Measurements from ENCODE around the gene SLC6A17. TPM values are rescaled to one million over a fixed set of nuclear protein-coding genes. Genes with fewer than 3 reads are reported as not detected.

Gene SLC6A17
- total and polyA plus RNA-seq, 2 experiments from 2014 or later, result 0.45 to 0.76 TPM

DNA sequence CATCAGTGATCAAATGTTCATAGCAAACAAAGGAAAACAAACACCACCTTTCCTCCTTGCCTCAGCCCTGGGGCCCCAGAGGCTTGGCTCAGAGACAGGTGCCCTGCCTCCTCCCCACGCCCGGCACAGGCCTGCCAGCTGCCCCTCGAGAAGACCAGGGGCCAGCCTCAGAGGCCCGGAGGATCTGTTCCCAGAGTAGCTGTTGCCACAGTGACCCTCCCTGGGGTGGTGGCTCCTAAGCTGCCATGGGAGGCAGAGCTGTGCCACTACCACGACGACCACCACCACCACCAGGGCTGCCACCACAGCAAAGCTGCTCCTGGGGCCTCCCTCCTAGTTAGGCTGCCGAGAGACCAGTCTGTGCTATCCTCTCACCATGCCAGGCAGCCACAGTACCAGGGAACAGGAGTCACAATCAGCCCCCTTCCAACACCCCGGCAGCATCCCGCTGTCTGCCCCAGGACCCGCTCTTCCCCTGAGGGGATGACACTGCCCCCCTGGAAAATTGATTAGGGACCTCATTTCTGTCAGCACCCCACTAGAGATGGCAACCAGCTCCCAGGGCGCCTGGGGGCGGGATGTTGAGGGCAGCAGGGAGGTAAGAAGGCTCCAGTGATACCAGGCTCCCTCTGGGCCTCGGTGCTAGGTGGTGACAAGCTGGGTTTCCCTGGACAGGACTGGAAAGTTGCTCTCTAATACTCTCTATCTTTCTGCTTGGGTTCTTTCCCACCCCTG, 90.3 kb downstream of the SLC6A17 start:
- Histone ChIP-seq H3K27me3 (replicated peaks; ENCODE audit: insufficient read depth) (no peaks in the 10 kb centered on the region), H3K27ac (no peak overlapping the region), H4K20me1 (ENCODE audit: insufficient read depth) (no peaks in the 10 kb centered on the region), H3K4me3 (no peak overlapping the region), H3K9me3 (ENCODE audit: low read depth) (no peaks in the 10 kb centered on the region), H2AFZ (no peak overlapping the region), H3F3A (ENCODE audit: insufficient read depth) (peaks cover 16% of the 10 kb centered on the region), H3K4me1 (ENCODE audit: insufficient read depth) (peaks cover 26% of the 10 kb centered on the region), H3K79me2 (ENCODE audit: insufficient read depth) (no peaks in the 10 kb centered on the region), H3K36me3 (ENCODE audit: low read depth) (no peaks in the 10 kb centered on the region), H3K9ac (no peak overlapping the region), H3K4me2 (ENCODE audit: unreplicated experiment) (no peak overlapping the region), H3K9me2 (ENCODE audit: insufficient read depth) (no peaks in the 10 kb centered on the region)
- no peak for TF ChIP-seq EZH2 (IDR thresholded peaks at IDR 0.05; ENCODE audit: insufficient read depth, poor library complexity, severe bottlenecking)
- TF ChIP-seq EZH2phosphoT487 (IDR thresholded peaks at IDR 0.05; ENCODE audit: insufficient read depth, low read depth), result no peak
- in situ Hi-C loops (cut with MboI), result no loop called here
- no peak for DNase-seq
- 75 to 84% methylated on average over 13 of the region's 13 CpGs for WGBS, 2 experiments (ENCODE audit: low coverage in 1 of 2, low lambda C conversion rate in 2 of 2, missing lambda C conversion rate in 2 of 2)

DNA sequence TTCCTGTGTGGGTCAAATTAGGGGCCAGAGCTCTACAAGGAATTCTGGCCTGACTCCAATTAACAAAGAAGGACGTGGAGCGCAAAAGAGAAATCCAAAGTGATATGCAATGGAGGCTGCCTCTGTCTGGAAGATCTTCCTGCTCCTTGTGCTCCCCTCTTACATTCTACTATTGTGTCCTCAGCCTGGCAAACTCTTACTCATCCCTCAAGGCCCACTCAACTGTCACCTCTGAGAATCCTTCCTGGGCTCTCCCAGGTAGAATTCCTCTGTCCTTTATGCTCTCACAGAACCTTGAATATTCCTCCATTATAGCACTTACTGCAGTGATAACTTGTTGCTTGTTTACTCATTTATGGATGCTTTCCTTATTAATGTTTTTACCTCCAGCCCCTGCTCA, 91.2 kb downstream of the SLC6A17 start:
- H3K9me2 ChIP-seq (ENCODE audit: insufficient read depth), result no peaks in the 10 kb centered on the region
- H3K9me3 ChIP-seq (ENCODE audit: low read depth), result no peaks in the 10 kb centered on the region
- no peak overlapping the region for H3K4me2 ChIP-seq (ENCODE audit: unreplicated experiment)
- no peak overlapping the region for H3K4me3 ChIP-seq
- no peak overlapping the region for H3K9ac ChIP-seq
- H3K27me3 ChIP-seq (replicated peaks; ENCODE audit: insufficient read depth), result no peaks in the 10 kb centered on the region
- no peak overlapping the region for H3K27ac ChIP-seq
- peaks cover 19% of the 10 kb centered on the region for H3K4me1 ChIP-seq (ENCODE audit: insufficient read depth)
- WGBS, 2 experiments (ENCODE audit: low coverage in 1 of 2, low lambda C conversion rate in 2 of 2, missing lambda C conversion rate in 2 of 2), result 97 to 100% methylated on average over 2 of the region's 2 CpGs
- no peak for DNase-seq
- no peaks in the 10 kb centered on the region for H4K20me1 ChIP-seq (ENCODE audit: insufficient read depth)
- H3F3A ChIP-seq (ENCODE audit: insufficient read depth), result peaks cover 16% of the 10 kb centered on the region
- in situ Hi-C loops (cut with MboI), result no loop called here
- TF ChIP-seq EZH2phosphoT487 (IDR thresholded peaks at IDR 0.05; ENCODE audit: insufficient read depth, low read depth) (no peak), EZH2 (IDR thresholded peaks at IDR 0.05; ENCODE audit: insufficient read depth, poor library complexity, severe bottlenecking) (no peak)
- no peaks in the 10 kb centered on the region for H3K79me2 ChIP-seq (ENCODE audit: insufficient read depth)
- no peaks in the 10 kb centered on the region for H3K36me3 ChIP-seq (ENCODE audit: low read depth)
- no peak overlapping the region for H2AFZ ChIP-seq

DNA sequence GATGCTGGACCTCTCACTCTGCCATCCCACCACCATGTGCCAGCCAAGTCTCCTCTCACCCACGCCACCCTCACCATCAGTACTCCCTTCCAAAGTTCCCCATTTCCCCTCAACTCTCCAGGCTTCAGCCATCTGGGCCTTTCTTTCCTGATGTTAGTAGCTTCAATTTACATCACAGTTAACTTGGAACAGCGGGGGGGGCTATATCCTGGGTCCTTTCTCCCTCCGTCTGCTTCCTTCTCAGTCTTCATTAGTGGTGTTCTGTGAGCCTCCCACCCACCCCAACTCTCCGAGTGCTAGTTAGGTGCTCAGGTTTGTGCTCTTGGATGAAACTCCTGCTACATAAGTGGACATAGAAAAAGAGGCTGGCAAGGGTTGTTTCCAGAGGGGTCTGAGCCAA, 91.8 kb downstream of the SLC6A17 start:
- no peaks in the 10 kb centered on the region for H3K36me3 ChIP-seq (ENCODE audit: low read depth)
- H3K27ac ChIP-seq, result no peak overlapping the region
- no peaks in the 10 kb centered on the region for H3K9me3 ChIP-seq (ENCODE audit: low read depth)
- H3K4me1 ChIP-seq (ENCODE audit: insufficient read depth), result peaks cover 14% of the 10 kb centered on the region
- H3K27me3 ChIP-seq (replicated peaks; ENCODE audit: insufficient read depth), result no peaks in the 10 kb centered on the region
- no peak overlapping the region for H3K4me3 ChIP-seq
- TF ChIP-seq EZH2 (IDR thresholded peaks at IDR 0.05; ENCODE audit: insufficient read depth, poor library complexity, severe bottlenecking) (no peak), EZH2phosphoT487 (IDR thresholded peaks at IDR 0.05; ENCODE audit: insufficient read depth, low read depth) (no peak)
- H4K20me1 ChIP-seq (ENCODE audit: insufficient read depth), result no peaks in the 10 kb centered on the region
- no peak for DNase-seq
- no peaks in the 10 kb centered on the region for H3K79me2 ChIP-seq (ENCODE audit: insufficient read depth)
- H3K4me2 ChIP-seq (ENCODE audit: unreplicated experiment), result no peak overlapping the region
- 75 to 79% methylated on average over 4 of the region's 4 CpGs for WGBS, 2 experiments (ENCODE audit: low coverage in 1 of 2, low lambda C conversion rate in 2 of 2, missing lambda C conversion rate in 2 of 2)
- H2AFZ ChIP-seq, result no peak overlapping the region
- no peak overlapping the region for H3K9ac ChIP-seq
- H3F3A ChIP-seq (ENCODE audit: insufficient read depth), result 0 out of 2 replicates have a peak, but pooled peaks cover 11% of the 10 kb centered on the region
- no peaks in the 10 kb centered on the region for H3K9me2 ChIP-seq (ENCODE audit: insufficient read depth)
- in situ Hi-C loops (cut with MboI), result no loop called here

DNA sequence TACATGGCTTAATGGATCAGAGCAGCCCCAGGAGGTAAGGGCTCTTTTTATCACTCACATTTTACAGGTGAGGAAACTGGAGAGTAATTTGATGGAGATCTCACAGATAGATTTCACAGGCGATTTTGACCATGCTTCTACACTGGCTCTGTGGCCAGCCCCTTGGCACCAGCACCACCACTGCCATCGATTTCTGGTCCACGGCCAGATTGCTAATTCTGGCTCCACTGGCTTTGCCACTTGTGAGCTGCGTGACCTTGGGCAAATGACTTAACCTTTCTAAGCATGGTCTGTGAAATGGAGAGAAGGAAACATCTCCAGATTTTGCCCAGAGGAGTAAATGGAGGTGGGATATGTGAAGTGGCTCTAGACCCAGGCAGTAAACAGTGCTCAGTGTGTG, 92.4 kb downstream of the SLC6A17 start:
- Histone ChIP-seq H3K4me3 (no peak overlapping the region), H3K27me3 (replicated peaks; ENCODE audit: insufficient read depth) (no peaks in the 10 kb centered on the region), H3K4me1 (ENCODE audit: insufficient read depth) (0 out of 2 replicates have a peak, but pooled peaks cover 7% of the 10 kb centered on the region), H3F3A (ENCODE audit: insufficient read depth) (0 out of 2 replicates have a peak, but pooled peaks cover 8% of the 10 kb centered on the region), H3K4me2 (ENCODE audit: unreplicated experiment) (no peak overlapping the region), H4K20me1 (ENCODE audit: insufficient read depth) (no peaks in the 10 kb centered on the region), H3K9ac (no peak overlapping the region), H3K9me3 (ENCODE audit: low read depth) (no peaks in the 10 kb centered on the region), H2AFZ (no peak overlapping the region), H3K79me2 (ENCODE audit: insufficient read depth) (no peaks in the 10 kb centered on the region), H3K27ac (no peak overlapping the region), H3K9me2 (ENCODE audit: insufficient read depth) (no peaks in the 10 kb centered on the region), H3K36me3 (ENCODE audit: low read depth) (no peaks in the 10 kb centered on the region)
- TF ChIP-seq EZH2phosphoT487 (IDR thresholded peaks at IDR 0.05; ENCODE audit: insufficient read depth, low read depth), result no peak
- no peak for TF ChIP-seq EZH2 (IDR thresholded peaks at IDR 0.05; ENCODE audit: insufficient read depth, poor library complexity, severe bottlenecking)
- in situ Hi-C loops (cut with MboI), result no loop called here
- no peak for DNase-seq
- WGBS, 2 experiments (ENCODE audit: low coverage in 1 of 2, low lambda C conversion rate in 2 of 2, missing lambda C conversion rate in 2 of 2), result 73 to 74% methylated on average over 4 of the region's 4 CpGs
